ENCODE results near the gene OR4D9.

OR4D9 gene

DNA sequence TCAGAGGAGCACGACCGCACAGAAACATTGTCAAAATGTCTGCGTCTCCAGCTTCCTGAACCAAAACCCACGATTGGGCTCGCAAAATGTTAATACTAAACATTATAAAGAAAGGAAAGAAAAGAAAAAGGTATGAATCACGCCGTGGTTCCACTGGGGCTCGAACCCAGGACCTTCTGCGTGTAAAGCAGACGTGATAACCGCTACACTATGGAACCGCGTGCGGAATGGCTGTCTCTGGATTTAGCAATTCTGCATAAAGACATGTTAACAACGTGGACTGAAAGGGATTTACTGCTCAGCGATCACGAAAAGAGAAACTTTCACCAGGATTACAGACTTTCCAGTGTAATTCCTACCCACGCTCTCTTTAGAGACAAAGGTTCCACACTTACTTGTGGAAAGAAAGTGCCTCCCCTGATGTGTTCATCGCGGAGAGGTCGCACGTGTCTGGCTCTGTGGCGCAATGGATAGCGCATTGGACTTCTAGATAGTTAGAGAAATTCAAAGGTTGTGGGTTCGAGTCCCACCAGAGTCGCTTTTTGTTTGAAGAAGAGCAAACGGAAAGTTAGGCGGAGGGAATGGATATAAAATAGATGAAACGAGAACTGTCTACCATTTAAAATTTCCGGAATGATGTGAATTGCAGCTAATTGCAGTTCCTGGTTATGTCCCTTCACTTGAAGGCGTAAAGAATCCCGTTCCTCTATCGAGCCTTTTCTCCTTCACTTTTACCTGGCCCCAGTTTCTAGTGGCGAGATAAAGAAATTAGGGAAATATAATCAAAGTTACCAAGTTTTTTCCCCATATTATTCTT lies 39.7 kb downstream of the OR4D9 start:
- DNase-seq (ENCODE audit: low spot score), result peak; percentile 89

DNA sequence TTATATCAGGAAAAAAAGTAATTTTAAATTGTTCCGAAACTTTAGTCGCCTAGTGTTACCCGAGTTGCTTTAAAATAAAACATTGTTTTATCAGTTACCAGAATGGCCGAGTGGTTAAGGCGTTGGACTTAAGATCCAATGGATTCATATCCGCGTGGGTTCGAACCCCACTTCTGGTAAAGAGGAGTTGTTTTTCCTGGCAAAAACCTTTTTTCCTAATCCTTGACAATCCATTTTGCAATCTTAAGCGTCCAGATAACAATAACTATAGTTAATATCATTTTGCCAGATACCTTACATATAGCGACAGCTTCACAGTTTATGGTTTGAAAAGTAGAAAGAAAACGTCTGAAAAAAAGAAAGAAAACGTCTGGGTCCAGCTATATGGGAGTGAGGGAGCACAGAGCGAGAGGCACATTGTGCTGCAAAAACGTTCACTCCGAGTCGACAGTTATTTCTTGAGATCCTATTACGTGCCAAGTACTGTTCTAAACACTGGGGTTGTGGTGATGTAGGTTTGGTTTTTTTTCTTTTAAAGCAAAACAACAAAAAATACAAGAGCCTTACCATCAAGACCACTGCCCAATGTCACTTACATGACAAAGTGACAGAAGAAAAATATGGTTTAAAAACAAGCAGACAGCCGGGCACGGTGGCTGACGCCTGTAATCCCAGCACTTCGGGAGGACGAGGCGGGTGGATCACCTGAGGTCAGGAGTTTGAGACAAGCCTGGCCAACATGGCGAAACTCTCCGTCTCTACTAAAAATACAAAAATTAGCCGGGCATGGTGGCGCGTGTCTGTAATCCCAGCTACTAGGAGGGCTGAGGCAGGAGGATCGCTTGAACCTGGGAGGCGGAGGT lies 40.6 kb downstream of the OR4D9 start:
- peak; percentile 59 for DNase-seq (ENCODE audit: low spot score)

DNA sequence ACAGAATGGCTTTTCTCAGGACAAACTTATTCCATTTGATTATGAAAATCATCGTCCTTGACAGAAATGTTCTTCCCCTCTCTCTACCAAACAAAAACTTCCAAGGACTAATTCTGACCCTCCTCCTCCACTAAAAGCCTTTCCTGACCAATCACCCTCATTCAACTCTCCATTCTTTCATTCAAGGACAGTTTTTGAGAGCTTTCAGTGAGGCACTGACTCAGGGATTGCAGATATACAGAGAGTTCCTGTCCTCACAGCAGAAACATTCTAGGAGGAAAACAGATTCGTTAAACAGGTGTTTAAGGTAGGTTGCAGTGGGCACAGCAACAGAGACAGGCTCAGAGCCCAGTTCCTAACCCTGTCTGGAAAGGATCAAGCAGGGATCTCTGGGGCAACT lies 41.5 kb downstream of the OR4D9 start:
- no peak for DNase-seq (ENCODE audit: low spot score)

DNA sequence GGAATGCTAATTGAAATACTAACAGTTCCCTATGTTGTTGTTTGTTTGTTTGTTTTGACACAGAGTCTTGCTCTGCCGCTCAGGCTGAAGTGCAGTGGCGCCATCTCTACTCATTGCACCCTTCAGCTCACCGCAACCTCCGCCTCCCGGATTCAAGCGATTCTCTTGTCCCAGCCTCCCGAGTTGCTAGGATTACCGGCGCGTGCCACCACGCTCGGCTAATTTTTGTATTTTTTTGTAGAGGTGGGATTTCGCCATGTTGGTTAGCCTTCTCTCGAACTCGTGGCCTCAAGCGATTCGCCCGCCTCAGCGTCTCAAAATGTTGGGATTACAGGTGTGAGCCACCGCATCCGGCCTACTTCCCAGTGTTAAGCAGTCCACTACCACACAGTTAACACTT lies 42.0 kb downstream of the OR4D9 start:
- no peak for DNase-seq (ENCODE audit: low spot score)

DNA sequence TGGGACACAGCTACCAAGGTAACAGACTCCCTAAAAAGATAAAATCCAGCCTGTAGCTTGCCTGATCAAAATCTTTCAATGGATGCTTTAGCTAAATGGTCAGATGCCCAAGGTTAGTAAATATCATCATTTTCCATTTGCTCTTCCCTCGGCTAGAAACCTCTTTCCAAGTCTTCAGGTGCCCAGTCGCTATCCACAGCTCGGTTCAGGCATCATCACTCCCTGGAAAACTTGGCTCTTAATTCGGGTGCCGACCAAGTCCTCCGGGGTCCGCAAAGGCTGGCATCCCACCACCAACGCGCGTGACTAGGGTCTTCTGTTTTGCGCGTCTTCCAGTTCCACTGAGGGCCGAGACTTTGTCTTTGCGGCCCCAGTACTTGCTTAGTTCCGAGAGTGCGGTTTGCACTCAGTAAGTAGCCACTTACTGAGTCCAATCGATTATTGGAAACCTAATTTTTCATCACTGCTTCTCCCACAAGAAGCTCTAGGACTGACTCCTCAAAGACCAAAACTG lies 44.3 kb downstream of the OR4D9 start:
- peak; percentile 54 for DNase-seq (ENCODE audit: low spot score)

DNA sequence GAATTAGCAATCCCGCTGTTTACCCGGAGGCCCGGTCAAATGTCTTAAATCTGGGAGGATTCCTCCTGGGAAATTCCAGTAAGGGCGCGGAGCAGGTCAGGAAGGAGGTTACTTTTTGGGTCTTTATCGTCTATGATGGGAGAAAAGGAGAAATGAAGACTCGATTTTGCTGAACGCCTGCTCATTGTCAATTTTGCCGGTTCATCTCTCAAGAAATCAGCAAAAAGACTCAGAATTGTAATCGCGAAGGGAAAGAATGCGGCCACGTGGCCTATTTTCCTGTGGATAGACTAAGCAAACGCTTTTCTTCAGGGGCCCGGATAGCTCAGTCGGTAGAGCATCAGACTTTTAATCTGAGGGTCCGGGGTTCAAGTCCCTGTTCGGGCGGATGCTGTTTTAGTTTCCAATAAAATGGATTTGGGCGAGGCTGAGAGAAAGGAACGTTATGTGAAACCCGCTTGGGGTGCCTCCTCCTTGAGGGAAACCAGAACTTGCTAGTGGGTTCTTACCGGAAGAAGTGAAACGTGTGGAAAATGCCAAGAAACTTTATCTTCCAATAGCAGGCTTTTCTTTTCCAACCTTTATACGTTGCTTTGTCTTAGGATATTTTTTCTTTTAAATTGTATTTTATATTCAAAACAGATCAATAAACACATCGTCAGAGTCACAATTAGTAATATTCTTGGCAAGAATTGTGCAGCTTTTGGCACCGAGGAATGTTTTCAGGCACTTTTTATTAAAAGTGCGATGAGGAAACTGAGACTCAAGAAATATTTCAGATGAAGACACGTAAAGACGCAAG lies 45.0 kb downstream of the OR4D9 start:
- DNase-seq (ENCODE audit: low spot score), result peak; percentile 87

DNA sequence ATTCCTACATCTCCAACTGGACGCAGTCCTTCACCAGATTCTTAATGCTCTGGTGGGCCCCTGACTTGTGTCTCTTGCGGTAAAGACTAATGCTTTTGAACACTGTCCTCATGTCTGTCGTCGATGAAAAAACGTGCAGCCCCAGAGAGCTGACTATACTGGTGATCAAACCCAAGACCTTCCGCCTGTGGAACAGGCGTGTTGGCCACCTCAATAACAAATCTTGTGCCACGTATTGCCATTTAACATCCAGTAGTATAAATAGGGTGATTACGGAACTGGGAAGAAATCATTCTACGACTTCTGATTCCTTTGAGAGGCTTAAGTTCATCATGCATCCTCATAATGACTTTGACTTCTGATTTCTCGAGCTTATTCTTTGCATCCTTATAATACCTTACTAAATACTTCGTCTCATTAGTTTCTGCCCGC lies 45.6 kb downstream of the OR4D9 start:
- DNase-seq (ENCODE audit: low spot score), result peak; percentile 67

DNA sequence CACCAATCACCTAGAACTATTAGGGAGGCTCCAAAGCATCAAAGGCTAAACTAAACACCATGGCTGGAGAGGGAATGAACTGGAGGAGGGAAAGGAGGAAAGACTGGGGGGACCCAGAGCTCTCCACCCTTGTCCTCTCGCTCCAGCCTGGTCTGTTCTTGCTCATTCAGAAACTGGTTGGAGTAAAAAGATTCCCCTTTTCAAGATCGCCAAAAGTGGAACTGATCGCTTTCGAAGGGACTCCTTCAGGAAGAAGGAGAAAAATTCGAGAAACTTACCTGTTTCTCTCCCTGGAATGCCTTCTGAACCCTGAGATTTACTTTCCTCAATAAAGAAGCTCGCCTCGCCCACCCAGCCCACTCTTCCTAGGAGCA lies 46.9 kb downstream of the OR4D9 start:
- DNase-seq (ENCODE audit: low spot score), result no peak

DNA sequence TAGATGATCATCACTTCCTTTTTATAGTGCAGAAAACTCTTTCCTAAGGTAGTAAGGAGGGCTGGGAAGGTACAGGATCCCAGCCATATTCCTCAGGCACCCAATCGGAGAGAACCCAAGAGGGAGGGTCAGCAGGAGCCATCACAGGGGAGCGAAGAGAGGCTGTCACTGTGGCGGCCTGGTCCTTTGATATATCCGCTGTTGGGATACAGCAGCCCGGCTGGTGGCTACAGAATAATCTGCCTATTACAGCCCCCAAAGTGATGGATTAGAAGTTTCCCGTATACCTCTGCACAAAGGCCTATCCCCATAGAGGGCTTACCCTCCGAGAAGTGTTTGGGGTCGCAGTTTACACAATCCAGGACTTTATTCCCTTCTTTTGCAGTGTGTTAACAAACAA lies 48.5 kb downstream of the OR4D9 start:
- no peak for DNase-seq (ENCODE audit: low spot score)

DNA sequence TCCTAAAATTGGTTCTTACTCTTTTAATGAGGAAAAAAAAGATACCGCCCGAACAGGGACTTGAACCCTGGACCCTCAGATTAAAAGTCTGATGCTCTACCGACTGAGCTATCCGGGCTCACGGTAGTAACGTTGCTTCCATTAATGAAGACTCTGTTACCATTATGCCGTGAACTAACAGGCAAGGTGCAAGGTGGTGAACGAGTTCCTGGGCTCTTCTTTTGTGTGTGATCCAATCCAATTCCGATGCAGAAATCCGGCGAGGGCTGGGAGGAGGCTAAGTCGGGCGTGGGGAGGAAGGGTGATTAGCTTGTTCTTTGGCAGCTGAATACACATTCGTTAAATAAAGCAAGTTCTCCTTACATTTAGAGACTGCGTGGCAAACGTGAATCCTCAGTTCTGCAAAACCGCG lies 49.0 kb downstream of the OR4D9 start:
- DNase-seq (ENCODE audit: low spot score), result peak; percentile 81

DNA sequence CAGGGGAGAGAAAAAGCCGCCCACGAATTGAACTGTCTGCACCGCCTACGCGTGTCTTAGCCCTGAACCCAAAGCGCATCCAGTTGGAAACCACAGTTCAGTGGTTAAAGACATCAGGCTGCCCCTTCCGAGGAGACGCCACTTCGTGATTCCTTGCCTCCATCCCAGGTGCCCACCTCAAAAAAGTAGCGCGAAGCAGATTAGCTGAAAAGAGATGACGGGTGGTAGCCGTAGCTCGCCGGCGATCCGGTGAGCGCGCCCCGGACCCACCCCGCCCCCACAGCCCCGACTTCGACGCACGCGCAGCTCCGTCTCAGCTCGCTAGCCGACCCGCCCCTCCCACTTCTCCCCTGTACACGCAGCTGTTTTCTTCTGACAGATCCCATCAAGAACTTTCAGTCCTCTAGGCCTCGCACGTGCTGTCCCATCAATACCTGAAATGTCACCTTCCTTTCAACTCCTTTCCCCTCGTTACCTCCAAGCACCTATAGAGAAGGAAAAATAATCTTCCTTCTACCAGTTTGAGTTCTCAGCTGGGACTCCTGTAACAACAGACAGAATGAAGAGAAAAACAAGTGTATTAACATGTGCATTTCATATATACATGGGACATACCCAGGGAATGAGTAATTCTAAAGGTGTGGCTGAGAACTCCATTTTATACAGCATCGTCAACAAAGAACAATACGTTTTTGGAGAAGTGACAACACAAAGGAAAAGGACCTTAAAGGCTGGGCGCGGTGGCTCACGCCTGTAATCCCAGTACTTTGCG lies 49.5 kb downstream of the OR4D9 start:
- DNase-seq (ENCODE audit: low spot score), result peak; percentile 81

DNA sequence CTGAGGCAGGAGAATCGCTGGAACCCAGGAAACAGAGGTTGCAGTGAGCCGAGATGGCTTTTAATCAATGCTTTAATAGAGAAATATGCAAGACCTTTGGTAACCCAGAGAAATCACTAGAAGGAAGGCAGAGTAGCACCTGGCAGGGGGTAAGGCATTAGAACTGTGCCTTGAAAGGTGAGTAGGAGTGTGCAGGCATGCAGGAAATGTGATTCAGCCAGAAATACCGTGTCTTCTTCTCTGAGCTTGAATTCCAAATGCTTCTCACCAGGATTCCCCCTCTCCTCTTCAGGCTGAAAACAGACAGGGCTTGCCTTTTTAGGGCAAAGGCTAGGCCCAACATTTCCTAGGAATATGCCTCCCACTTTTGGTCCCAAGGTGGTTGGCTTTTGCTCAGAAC lies 51.0 kb downstream of the OR4D9 start:
- DNase-seq (ENCODE audit: low spot score), result no peak
